HG03520 (cell line): Measurements from ENCODE around the gene HMGN4.
A peak's percentile ranks its signal among the peaks of the same experiment; 100 is the strongest.

Experiments used
- ATAC-seq: cut with Tn5 transposase; IDR thresholded peaks from one replicate; pipeline ENCODE4 v1.9.1; 2021; ENCODE audit warnings: mild to moderate bottlenecking, moderate library complexity; ENCODE audit not compliant: unreplicated experiment

HMGN4 gene

GRCh38 chr6:26550250-26550993 is 12.3 kb downstream of the HMGN4 start:
- ATAC-seq: no peak

- ATAC-seq: no peak
Measured at GRCh38 chr6:26552205-26552604, 14.0 kb downstream of the HMGN4 start.

- ATAC-seq: no peak
Measured at GRCh38 chr6:26552640-26553188, 14.5 kb downstream of the HMGN4 start.

- no peak for ATAC-seq
Measured at GRCh38 chr6:26553264-26553634, 15.1 kb downstream of the HMGN4 start.

- ATAC-seq: no peak
Measured at GRCh38 chr6:26553635-26554446, 15.7 kb downstream of the HMGN4 start.

- no peak for ATAC-seq
Measured at GRCh38 chr6:26554447-26554696, 16.2 kb downstream of the HMGN4 start.

GRCh38 chr6:26554697-26555504 is 16.7 kb downstream of the HMGN4 start:
- ATAC-seq: no peak

GRCh38 chr6:26555505-26556262 is 17.5 kb downstream of the HMGN4 start:
- ATAC-seq: no peak

GRCh38 chr6:26556263-26557070 is 18.3 kb downstream of the HMGN4 start:
- no peak for ATAC-seq

- ATAC-seq: no peak
Measured at GRCh38 chr6:26561533-26562466, 23.6 kb downstream of the HMGN4 start.

- no peak for ATAC-seq
Measured at GRCh38 chr6:26563488-26563887, 25.3 kb downstream of the HMGN4 start.

GRCh38 chr6:26568601-26569432 is 30.7 kb downstream of the HMGN4 start:
- ATAC-seq: peak; percentile 77

GRCh38 chr6:26569433-26569764 is 31.2 kb downstream of the HMGN4 start:
- no peak for ATAC-seq

GRCh38 chr6:26570027-26570809 is 32.1 kb downstream of the HMGN4 start:
- no peak for ATAC-seq

GRCh38 chr6:26571592-26572296 is 33.6 kb downstream of the HMGN4 start:
- no peak for ATAC-seq

- no peak for ATAC-seq
Measured at GRCh38 chr6:26575494-26575939, 37.4 kb downstream of the HMGN4 start.

GRCh38 chr6:26576407-26576843 is 38.3 kb downstream of the HMGN4 start:
- no peak for ATAC-seq
